ENCODE measurements around the gene CCDC85B. TPM values are rescaled to one million over a fixed set of nuclear protein-coding genes. Genes with fewer than 3 reads are reported as not detected.

The CCDC85B gene
- total and polyA plus RNA-seq, 2 of the 13 experiments (the other 11 are each of a cell fraction or from before 2014, with no cell fraction given), result 8.2 to 19.5 TPM

DNA sequence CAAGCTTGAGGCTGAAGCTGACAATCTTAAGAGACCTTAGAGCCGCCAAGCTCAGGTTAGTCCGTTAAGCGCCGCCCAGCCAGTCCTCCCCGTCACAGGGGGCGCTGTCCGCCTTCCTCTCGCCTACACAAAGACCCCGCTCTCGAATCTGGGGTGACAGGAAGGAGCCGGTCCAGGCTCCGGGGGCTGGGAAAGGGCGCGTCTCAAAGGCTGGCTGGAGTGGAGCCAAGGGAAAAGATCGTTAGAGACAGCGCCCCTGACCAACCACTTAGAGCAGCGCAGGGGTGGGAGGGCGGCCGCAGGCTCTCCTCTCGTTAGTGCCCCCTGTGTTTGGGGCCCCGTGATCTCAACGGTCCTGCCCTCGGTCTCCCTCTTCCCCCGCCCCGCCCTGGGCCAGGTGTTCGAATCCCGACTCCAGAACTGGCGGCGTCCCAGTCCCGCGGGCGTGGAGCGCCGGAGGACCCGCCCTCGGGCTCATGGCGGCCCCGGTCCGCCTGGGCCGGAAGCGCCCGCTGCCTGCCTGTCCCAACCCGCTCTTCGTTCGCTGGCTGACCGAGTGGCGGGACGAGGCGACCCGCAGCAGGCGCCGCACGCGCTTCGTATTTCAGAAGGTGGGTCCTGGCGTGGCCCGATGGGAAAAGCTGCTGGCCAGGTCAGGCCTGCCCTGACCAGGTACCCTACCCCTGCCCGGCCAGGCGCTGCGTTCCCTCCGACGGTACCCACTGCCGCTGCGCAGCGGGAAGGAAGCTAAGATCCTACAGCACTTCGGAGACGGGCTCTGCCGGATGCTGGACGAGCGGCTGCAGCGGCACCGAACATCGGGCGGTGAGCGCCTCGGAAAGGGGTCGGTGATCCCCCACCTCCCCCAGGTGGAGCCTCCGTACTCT, 30.0 kb upstream of the CCDC85B start, which contains the start of gene MUS81 (continued):
- TF ChIP-seq CBFB (CRISPR knock-in tag; IDR thresholded peaks at IDR 0.05) (no peak), SALL1 (CRISPR knock-in tag; IDR thresholded peaks at IDR 0.05) (peak; percentile 65), CREB1 (IDR thresholded peaks at IDR 0.05) (0 out of 2 replicates have a peak, but pooled peaks have one; percentile 20), CREB1 (CRISPR knock-in tag; IDR thresholded peaks at IDR 0.05) (peak; percentile 75; the same call in 1 of the 2 replicates), ZNF12 (CRISPR knock-in tag; IDR thresholded peaks at IDR 0.05) (no peak; the same call in 1 of the 2 replicates), ZNF354B (CRISPR knock-in tag; IDR thresholded peaks at IDR 0.05) (no peak), ZSCAN12 (CRISPR knock-in tag; IDR thresholded peaks at IDR 0.05) (0 out of 2 replicates have a peak, but pooled peaks have one; percentile 65), SMARCE1 (IDR thresholded peaks at IDR 0.05; ENCODE audit: borderline replicate concordance) (no peak), PHF5A (CRISPR knock-in tag; IDR thresholded peaks at IDR 0.05; ENCODE audit: low read depth, unreplicated experiment) (peak; percentile 45), TBX2 (CRISPR knock-in tag; IDR thresholded peaks at IDR 0.05; ENCODE audit: borderline replicate concordance) (peak; percentile 65), CHD4 (IDR thresholded peaks at IDR 0.05; ENCODE audit: borderline replicate concordance, low read length) (no peak), ZNF30 (CRISPR knock-in tag; IDR thresholded peaks at IDR 0.05) (0 out of 2 replicates have a peak, but pooled peaks have one; percentile 86), KLF6 (CRISPR knock-in tag; IDR thresholded peaks at IDR 0.05) (peak; percentile 84; the same call in 1 of the 2 replicates), MTF2 (CRISPR knock-in tag; IDR thresholded peaks at IDR 0.05; ENCODE audit: borderline replicate concordance) (0 out of 2 replicates have a peak, but pooled peaks have one; percentile 91), ZNF224 (CRISPR knock-in tag; IDR thresholded peaks at IDR 0.05) (0 out of 2 replicates have a peak, but pooled peaks have one; percentile 33), ZNF589 (CRISPR knock-in tag; conservative IDR thresholded peaks at IDR 0.05) (no peak), ZNF878 (CRISPR knock-in tag; IDR thresholded peaks at IDR 0.05) (no peak; the same call in 1 of the 2 replicates), ZNF549 (CRISPR knock-in tag; IDR thresholded peaks at IDR 0.05) (no peak)
- TF ChIP-seq, protein P1, sequence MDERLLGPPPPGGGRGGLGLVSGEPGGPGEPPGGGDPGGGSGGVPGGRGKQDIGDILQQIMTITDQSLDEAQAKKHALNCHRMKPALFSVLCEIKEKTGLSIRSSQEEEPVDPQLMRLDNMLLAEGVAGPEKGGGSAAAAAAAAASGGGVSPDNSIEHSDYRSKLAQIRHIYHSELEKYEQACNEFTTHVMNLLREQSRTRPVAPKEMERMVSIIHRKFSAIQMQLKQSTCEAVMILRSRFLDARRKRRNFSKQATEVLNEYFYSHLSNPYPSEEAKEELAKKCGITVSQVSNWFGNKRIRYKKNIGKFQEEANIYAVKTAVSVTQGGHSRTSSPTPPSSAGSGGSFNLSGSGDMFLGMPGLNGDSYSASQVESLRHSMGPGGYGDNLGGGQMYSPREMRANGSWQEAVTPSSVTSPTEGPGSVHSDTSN (CRISPR knock-in tag; IDR thresholded peaks at IDR 0.05), result peak; percentile 57
- TF ChIP-seq, protein P2, sequence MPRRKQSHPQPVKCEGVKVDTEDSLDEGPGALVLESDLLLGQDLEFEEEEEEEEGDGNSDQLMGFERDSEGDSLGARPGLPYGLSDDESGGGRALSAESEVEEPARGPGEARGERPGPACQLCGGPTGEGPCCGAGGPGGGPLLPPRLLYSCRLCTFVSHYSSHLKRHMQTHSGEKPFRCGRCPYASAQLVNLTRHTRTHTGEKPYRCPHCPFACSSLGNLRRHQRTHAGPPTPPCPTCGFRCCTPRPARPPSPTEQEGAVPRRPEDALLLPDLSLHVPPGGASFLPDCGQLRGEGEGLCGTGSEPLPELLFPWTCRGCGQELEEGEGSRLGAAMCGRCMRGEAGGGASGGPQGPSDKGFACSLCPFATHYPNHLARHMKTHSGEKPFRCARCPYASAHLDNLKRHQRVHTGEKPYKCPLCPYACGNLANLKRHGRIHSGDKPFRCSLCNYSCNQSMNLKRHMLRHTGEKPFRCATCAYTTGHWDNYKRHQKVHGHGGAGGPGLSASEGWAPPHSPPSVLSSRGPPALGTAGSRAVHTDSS (CRISPR knock-in tag; conservative IDR thresholded peaks at IDR 0.05), result no peak

Measured in HepG2 (cell line).